Left renal cortex interstitium (tissue), 4 donors: ENCODE results near the gene MICU2. TPM values are rescaled to one million over a fixed set of nuclear protein-coding genes. Genes with fewer than 3 reads are reported as not detected.
"Not testable (repeated sequence)": the region's sequence is repeated elsewhere in the genome, so short reads cannot be mapped to it uniquely, and the experiment has no call there.

ENCODE experiments used
- DNase-seq, 4 donors: peaks; one replicate each; pipeline ENCODE4 v3.0.0-alpha.2; 2013; ENCODE audit warnings: low read depth in 4 of 4, low spot score in 2 of 4, missing footprints in 1 of 4
- polyA plus RNA-seq, 4 donors: library from polyadenylated mRNA; unstranded; fragments of 120-200 nt; gene quantifications; one replicate each; pipeline ENCODE4 v1.2.1, GENCODE V29; 2013; ENCODE audit not compliant: insufficient read length in 4 of 4

The MICU2 gene
- polyA plus RNA-seq, 4 donors: 83.6 to 126 (median 102) TPM

DNA sequence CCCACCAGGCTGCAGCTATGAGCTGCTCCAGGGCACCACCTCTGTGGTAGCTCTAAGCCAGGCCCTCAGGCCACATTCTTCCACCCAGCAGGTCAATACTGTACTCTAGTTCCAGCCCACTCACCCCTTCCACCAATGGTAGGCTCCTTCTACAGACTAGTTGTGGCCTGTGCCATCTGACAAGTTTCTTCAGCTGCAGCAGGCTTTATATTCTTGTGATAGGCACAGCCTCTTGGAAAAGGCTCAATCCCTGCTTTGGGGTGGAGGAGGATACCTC, 8.5 kb downstream of the MICU2 start:
- DNase-seq: no peak

DNA sequence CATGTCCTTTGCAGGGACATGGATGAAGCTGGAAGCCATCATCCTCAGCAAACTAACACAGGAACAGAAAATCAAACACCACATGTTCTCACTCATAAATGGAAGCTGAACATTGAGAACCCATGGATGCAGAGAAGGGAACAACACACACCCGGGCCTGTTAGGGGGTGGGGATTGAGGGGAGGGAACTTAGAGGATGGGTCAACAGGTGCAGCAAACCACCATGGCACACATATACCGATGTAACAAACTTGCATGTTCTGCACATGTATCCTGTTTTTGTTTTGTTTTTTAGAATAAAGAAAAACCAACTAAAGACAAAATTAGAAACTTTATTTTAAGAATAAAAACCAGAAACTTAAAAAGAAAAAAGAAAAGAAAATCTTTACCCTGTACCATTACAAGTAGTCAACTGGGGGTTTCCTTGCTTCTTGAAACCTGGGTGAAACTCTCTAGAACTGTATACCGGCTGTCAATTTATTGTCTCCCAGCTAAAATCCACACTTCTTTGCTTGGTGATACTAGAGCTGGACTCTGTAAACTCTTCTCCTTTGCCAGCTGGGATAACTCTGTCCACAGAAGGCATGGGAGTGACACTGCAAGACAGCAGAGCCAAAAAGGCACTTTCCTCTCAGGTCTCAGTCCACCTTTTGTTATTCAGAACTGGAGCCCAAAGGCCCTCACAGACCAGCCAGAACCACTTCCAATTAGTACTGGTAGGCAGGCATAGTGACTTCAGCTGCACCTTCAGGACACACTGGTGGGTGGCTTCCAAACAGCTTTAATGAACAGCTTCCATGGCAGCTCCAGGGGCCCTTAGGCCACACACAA, 9.0 kb downstream of the MICU2 start:
- DNase-seq: no peak

DNA sequence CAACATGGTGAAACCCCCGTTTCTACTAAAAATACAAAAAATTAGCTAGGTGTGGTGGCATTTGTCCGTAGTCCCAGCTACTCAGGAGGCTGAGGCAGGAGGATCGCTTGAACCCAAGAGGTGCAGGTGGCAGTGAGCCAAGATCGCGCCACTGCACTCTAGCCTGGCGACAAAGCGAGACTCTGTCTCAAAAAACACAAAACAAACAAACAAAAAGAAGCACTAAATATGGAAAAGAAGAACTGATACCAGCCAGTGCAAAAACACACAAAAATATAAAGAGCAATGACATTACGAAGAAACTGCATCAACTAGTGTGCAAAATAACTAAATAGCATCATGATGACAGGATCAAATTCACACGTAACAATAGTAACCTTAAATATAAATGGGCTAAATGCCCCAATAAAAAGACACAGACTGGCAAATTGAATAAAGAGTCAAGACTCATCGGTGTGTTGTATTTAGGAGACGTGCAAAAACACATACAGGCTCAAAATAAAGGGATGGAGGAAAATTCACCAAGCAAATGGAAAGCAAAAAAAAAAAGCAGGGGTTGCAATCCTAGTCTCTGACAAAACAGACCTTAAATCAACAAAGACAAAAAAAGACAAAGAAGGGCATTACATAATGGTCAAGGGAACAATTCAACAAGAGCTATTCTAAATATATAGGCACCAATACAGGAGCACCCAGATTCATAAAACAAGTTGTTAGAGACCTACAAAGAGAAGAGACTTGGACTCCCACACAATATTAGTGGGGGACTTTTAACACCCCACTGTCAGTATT, 13.1 kb downstream of the MICU2 start:
- not testable (repeated sequence) for DNase-seq

DNA sequence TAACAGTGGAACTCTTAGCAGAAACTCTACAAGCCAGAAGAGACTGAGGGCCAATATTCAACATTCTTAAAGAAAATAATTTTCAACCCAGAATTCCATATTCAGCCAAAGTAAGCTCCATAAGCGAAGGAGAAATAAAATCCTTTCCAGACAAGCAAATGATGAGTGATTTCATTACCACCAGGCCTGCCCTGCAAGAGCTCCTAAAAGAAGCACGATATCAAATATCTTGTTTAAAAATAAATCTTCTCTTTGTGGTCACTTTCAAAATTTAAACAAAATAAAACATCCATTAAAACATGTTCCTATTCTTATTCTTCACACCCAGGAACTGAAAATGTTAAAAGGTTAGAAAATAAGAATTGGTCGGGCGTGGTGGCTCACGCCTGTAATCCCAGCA, 13.7 kb downstream of the MICU2 start:
- DNase-seq: no peak

DNA sequence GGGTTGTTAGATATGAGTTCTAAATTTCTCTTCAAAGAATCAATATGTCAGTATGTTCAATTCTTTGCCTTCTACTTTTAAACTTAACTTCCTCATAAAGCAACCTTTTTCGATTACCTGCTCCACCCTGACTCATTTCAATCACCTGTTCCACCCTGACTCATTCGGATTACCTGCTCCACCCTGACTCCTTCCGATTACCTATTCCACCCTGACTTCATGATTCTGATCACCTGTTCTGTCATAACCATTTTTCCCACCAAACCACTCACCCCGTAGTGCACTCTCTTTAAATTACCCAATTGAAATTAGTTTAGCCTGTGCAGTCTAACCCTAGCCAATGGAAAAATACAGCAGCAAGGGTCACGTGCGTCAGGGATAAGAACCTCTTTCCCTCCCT, 14.5 kb downstream of the MICU2 start:
- DNase-seq: not testable (repeated sequence)

DNA sequence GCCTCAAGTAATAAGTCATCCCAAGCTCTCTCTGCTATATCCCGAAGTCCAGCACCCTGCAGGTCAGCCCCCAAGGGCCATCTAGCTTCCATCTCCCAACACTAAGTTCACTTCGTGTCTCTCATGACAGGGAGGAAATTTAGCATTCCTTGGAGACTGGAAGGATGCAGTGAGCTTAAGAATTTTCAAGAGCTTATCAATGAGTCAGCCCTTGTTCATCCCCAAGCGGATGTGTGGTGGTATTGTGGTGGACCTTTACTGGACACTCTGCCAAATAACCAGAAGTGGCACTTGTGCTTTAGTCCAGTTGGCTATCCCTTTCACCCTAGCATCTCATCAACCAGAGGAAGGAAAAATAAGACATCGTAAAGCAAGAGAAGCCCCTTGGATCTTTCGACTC, 15.6 kb downstream of the MICU2 start:
- not testable (repeated sequence) for DNase-seq

DNA sequence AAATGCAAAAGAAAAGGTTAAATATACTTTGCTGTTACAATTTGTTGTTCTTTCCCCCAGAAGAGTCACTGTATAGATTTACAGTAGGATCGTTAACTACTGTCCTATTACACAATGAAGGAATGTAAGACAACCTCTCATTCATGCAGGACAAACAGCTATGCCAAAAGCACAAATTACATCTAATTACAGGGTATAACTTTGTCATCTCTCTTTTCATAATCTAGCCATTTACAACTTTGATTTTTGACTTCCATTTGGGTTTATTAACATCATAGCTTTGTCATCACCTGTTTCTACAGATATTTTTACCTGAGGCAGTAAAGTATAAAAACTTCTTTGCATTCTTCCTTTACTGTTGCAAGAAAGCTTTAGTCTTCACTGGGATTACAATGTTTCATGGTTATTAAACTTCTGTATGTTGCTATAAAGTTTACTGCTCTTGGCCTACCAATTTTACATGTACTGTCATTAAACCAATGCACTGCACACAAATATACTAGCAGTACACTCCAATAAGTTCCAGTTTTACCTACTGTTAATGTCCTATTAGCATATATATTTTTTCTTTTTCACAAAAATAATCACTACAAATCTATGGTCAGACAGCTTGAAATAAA, 18.9 kb downstream of the MICU2 start:
- no peak for DNase-seq

DNA sequence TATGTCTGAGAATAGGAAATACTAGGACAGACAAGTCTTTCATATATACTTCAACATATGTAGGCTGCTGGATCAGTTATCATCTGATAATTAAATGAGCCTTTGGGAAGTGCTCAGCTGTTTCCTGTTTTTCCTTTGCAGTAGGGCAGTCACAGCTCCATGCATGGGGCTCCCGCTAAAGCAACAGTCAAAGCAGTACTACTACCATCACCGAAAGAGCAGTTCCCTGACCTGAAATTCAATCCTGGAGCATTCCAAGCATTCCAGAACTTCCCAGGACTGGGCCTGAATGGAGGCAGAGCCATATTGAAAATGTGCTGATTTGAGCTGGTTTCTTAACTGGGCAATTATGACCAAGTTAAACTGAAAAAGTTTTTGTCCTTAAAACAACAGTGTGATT, 20.5 kb downstream of the MICU2 start:
- no peak for DNase-seq

DNA sequence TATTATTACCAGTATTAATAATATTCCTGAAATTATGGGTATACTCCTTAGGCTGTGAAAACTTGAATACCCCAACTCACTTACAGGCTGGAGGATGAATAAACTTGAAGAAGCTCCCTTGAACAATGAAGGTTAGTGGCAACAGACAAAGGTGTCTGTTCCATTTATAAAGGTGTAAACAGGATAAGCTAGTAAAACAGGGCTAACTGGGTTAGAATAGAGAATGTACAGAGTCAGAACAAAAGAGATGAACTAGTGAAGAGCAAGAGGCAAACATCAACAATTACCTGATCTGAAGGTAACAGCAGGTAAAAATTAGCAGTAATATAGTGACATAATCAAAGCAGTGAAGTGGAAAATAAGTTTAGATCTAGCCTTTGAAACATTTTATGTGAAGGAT, 23.2 kb downstream of the MICU2 start:
- DNase-seq: no peak

DNA sequence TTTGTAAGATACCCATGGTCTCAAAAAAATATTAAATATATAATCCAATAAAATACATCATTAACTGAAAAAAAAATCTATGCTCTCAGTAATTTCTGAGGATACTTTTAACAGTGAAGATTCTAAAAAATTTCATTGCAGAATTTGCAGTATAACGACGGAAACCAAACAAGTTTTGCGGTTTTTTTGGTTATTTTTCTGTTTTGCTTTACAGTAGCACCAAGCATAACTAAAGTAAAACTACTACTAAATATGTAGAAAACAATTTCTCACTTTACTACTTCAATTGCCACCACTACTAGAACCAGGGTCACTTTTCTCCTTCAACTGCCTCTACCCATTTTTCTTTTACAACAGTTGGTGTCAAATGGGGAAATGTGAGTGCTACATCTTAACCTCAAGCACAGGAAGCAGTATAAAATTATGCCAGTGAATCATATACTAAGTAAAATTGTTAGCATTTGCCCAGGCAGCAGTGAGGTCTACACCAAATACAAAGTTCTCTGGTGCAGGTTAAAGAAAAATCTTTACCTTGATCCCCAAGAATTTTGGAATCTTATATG, 24.1 kb downstream of the MICU2 start:
- DNase-seq: no peak

DNA sequence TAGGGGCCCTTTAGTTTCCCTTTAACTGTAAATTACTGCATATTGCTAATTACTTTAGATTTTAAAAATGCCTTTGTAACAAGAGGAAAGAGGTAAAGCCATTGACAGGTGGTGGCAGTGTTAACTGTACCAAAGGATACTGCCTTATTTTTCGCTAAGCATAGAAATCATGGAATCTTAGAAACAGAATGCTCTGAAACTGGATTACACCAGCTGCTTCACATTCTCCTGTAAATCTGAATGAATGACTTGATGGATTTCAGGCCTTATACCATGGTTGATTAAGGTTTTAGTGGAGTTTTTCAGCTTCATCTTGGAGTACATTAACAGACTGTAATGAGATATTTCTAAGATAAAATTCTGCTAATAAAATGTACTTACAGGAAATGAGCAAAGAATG, 25.2 kb downstream of the MICU2 start:
- no peak for DNase-seq

DNA sequence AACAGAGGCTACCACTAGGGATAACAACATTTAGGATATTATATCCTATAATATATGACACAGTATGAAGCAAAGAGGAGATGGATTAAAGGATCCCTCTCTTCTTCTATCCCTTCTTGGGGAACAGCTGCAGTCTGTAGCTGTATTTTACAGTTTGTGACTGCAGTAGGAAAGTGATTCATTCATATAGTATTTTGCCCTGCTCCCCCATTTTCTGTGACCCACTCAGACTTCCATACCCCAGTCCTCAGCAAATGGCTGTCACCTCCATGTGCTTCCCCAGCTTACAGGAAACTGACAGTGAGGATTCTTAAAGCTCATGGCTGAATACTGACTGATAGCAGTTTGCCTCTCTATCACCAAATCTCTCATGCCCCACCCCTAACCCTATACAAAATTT, 27.5 kb downstream of the MICU2 start:
- no peak for DNase-seq

DNA sequence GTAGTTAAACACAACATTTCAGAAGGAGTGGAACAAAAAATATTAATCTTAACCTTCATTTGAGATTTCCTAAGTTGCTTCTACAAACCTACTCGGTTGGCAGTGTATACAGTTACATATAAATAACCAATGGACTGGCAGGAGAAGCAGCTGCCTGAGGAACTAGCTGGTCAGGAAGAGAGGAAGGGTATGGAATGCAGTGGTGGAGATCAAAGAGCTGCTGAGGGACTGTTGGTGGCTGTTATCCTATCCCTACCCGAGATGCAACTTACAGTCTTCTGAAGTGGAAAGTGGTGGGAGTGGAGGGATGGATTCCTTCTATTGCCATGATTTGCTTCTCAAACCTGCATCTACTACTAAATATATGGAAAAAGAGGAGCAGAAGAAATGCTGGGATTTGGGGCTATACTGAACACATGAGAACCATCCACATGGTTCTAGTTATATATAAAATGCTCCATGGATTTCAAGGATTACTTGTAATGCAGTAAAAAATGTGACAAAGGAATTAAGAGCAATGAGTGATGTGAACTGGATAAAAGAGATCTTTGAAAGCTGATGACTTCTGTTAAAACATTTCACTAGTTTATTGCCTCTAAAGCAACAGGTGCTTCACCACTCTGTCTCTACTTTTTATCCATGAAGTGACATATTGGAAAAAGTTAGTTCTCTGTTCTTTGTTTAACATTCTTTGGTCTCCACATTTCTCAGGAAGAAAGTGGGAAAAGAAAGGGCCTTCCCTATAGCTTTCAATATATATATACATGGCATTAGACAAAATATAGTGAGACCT, 29.9 kb downstream of the MICU2 start:
- DNase-seq: no peak

DNA sequence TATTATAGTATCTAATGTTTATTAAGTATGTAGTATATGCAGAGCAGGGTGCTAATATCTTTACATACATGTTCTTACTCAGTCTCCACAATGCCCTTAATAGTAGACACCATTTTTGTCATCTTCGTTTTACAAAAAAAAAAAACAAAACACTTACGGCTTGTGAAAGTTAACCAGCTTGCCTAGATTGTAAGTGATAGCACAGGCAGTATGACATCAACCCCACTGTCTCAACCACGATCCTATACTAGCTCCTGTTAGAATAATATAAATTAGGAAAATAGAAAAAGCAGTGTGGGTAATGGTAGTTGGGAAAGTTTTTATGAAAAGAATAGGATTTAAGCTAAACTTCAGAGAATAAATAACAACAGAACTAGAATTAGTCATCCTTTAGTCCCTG, 34.3 kb downstream of the MICU2 start:
- no peak for DNase-seq

DNA sequence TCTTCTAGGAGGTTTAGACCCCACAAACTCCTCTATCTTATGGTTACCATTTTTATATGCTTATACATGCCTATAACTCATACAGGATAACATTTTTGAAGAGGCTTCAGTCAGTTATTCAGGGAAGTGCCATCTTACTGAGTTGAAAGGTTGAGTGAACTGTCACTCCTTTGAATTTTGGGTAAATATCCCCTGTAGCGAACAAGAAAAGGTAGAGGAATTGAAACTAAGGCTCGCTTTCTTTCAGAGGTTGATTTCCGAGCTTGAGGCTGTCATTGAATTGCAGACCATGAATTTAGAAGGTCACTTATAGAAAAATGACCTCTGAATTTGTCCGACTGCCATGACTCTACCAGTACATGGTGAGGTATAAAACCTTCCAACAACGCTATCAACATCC, 35.1 kb downstream of the MICU2 start:
- DNase-seq: no peak

DNA sequence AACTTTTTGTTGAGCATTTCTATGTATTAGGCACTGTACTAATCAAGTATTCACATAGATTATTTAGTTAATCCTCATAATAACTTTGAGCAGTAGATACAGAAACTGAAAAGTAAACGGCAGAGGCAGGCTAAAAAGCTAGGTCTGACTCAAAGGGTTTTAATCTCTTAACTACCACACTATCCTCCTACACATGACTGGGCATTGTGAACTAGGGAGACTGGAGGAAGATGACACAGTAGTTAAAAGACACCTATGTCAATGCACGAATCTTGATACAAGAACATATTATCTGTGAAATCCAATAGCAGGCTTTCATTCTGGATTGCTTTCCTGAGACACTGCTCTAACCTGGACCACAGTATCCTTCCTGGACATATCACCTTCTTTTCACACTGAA, 36.3 kb downstream of the MICU2 start:
- DNase-seq: no peak

DNA sequence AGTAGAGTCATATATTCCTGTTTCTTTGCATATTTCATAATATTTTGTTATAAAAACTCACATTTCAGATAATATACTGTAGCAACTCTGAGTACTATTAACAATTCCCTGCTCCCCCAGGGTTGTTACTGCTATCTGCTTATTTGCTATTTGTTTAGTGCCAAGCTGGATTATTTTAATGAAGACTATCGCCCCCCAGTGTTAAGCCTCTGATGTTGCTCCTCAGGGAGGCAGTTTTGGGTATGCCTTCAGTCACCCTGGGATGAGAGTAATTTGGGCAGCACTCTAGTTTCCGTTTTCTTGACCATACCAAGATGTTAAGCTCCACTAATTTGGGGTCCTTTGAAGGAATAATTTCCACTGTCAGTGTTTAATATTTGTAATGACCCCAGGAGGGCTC, 46.0 kb downstream of the MICU2 start:
- no peak for DNase-seq

DNA sequence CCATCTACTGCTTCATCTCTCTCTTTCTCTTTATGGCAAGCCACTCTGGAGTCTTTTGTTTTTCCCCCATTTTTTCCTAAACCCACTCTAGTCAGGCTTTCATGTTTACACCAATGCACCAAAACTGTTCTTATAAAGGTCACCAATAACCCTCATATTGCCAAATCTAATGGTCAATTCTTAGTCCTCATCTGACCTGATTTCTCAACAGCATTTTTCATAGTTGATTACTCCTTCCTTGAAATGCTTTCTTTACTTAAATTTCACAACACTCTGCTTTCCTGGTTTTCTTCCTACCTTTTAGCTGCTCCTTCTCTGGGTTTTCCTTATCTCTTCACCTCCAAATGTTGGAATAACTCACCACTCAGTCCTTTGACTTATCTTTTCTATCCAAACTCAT, 47.9 kb downstream of the MICU2 start:
- no peak for DNase-seq

DNA sequence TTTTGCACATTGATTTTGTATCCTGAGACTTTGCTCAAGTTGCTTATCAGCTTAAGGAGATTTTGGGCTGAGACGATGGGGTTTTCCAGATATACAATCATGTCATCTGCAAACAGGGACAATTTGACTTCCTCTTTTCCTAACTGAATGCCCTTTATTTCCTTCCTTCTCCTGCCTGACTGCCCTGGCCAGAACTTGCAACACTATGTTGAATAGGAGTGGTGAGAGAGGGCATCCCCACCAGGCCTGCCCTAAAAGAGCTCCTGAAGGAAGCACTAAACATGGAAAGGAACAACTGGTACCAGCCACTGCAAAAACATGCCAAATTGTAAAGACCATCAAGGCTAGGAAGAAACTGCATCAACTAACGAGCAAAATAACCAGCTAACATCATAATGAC, 50.7 kb downstream of the MICU2 start:
- not testable (repeated sequence) for DNase-seq

DNA sequence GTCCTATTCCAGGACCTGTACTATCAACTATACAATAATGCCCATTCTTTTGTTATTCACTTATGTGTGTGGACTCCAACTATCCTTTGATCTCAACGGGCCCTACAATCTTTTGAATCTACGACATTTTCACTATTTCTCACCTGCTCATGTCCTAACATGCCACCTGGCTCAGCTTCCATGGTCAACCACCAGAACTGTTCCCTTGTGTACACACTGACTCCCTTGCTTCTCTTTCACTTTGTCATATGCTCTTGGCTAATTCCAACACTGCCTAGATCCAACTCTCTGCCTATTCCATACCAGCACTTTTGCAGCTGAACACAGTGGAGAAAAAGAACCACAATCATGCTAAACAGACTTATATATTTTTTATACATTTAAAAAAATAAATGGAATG, 53.1 kb downstream of the MICU2 start:
- no peak for DNase-seq

DNA sequence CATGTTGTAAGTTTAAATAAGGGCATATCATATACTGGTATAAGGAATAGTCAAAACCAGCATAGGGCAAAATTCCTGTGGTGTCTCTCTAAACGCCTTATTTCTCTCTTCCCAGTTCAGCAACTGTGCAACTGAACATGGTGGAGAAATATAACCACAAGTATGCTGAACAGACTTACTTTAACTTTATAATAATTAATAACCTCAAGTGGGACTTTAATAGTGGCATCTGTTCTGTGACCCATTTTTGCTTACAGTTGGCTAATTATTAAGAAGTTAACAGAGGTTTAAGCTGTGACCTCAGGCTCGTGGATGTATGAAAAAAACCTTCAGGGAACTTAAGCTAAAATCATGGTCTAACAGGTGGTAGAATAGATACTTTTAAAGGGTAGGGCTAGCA, 54.3 kb downstream of the MICU2 start:
- DNase-seq: no peak
